ENCODE measurements around the gene ZCCHC8. TPM values are rescaled to one million over a fixed set of nuclear protein-coding genes. Genes with fewer than 3 reads are reported as not detected.
A peak's percentile ranks its signal among the peaks of the same experiment; 100 is the strongest.

ZCCHC8 gene
- total and polyA plus RNA-seq, 2 donors (not counting 1 experiment from before 2014, with no cell fraction given), result 30.0 to 56.2 TPM

DNA sequence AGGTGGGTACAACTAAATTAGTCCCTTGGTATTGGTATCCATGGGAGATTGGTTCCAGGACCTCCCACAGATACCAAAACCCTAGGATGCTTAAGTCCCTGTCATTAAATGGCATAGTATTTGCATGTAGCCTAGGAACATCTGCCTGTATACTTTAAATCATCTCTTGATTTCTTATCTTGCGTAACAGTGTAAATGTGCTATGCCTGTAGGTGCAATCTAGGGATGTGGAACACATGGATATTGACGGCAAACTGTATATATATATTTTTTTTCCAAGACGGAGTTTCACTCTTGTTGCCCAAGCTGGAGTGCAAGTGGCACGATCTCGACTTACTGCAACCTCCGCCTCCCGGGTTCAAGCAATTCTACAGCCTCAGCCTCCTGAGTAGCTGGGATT lies 27.9 kb upstream of the ZCCHC8 start:
- H3K79me2 ChIP-seq (ENCODE audit: control insufficient read depth, insufficient read depth, low read length), result peaks cover 58% of the 10 kb centered on the region
- peaks cover 22% of the 10 kb centered on the region for H3K4me1 Mint-ChIP-seq
- H3K9ac ChIP-seq (ENCODE audit: low read length), result no peak overlapping the region
- no peak overlapping the region for H3K27ac Mint-ChIP-seq
- no peak for DNase-seq
- peaks cover 2 to 16% of the 10 kb centered on the region in 2 experiments for H3K36me3 ChIP-seq (replicated peaks in 1 of 2; ENCODE audit: control extremely low read depth in 1 of 2, control insufficient read depth in 1 of 2, extremely low read depth in 1 of 2, insufficient read depth in 2 of 2, low read length in 1 of 2)
- no peak overlapping the region for H3K4me2 ChIP-seq (replicated peaks; ENCODE audit: low read depth, low read length, poor library complexity, severe bottlenecking)
- WGBS (ENCODE audit: insufficient coverage), result 94% methylated on average over 5 of the region's 7 CpGs
- H4K20me1 ChIP-seq (ENCODE audit: control insufficient read depth, insufficient read depth, low read length, poor library complexity, severe bottlenecking), result peaks cover 25% of the 10 kb centered on the region
- CTCF ChIA-PET, result no interaction called here
- TF ChIP-seq, protein P1, sequence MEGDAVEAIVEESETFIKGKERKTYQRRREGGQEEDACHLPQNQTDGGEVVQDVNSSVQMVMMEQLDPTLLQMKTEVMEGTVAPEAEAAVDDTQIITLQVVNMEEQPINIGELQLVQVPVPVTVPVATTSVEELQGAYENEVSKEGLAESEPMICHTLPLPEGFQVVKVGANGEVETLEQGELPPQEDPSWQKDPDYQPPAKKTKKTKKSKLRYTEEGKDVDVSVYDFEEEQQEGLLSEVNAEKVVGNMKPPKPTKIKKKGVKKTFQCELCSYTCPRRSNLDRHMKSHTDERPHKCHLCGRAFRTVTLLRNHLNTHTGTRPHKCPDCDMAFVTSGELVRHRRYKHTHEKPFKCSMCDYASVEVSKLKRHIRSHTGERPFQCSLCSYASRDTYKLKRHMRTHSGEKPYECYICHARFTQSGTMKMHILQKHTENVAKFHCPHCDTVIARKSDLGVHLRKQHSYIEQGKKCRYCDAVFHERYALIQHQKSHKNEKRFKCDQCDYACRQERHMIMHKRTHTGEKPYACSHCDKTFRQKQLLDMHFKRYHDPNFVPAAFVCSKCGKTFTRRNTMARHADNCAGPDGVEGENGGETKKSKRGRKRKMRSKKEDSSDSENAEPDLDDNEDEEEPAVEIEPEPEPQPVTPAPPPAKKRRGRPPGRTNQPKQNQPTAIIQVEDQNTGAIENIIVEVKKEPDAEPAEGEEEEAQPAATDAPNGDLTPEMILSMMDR (IDR thresholded peaks at IDR 0.05), result no peak
- no peak for TF ChIP-seq EZH2 (IDR thresholded peaks at IDR 0.05; ENCODE audit: borderline replicate concordance, insufficient read depth, low read depth, low read length, poor library complexity, severe bottlenecking)
- H3K27ac ChIP-seq (ENCODE audit: low read length in 2 of 2), result no peak overlapping the region
- no peak overlapping the region for H3K4me3 Mint-ChIP-seq
- no peak overlapping the region for H2AFZ ChIP-seq (ENCODE audit: insufficient read depth, low read depth, low read length, poor library complexity, severe bottlenecking)
- no peak overlapping the region for H3K4me3 ChIP-seq (ENCODE audit: control extremely low read depth in 1 of 5, extremely low read depth in 1 of 5, insufficient read depth in 1 of 5, low read depth in 2 of 5, low read length in 4 of 5)
- POLR2A ChIA-PET, result no interaction called here
- no peak for ATAC-seq (ENCODE audit: low read depth)
- H3K9me3 ChIP-seq (ENCODE audit: control extremely low read depth in 1 of 3, control insufficient read depth in 2 of 3, insufficient read depth in 1 of 3, low read length in 2 of 3), result no peaks in the 10 kb centered on the region
- no peaks in the 10 kb centered on the region for H3K27me3 ChIP-seq (replicated peaks in 1 of 4; ENCODE audit: control extremely low read depth in 1 of 4, control insufficient read depth in 3 of 4, insufficient read depth in 4 of 4, low read length in 3 of 4)
- intact Hi-C loops (cut with micrococcal nuclease), result loop anchor here (5.0 kb wide), 1 partner anchor 244 kb away; the partner anchor contains the start of gene CCDC62
- no peaks in the 10 kb centered on the region for H3K27me3 Mint-ChIP-seq
- peaks cover 28% of the 10 kb centered on the region in 2 donors for H3K4me1 ChIP-seq (ENCODE audit: control insufficient read depth in 2 of 2, insufficient read depth in 2 of 2, low read length in 2 of 2)
- H3K9me3 Mint-ChIP-seq (ENCODE audit: insufficient read depth), result no peaks in the 10 kb centered on the region

DNA sequence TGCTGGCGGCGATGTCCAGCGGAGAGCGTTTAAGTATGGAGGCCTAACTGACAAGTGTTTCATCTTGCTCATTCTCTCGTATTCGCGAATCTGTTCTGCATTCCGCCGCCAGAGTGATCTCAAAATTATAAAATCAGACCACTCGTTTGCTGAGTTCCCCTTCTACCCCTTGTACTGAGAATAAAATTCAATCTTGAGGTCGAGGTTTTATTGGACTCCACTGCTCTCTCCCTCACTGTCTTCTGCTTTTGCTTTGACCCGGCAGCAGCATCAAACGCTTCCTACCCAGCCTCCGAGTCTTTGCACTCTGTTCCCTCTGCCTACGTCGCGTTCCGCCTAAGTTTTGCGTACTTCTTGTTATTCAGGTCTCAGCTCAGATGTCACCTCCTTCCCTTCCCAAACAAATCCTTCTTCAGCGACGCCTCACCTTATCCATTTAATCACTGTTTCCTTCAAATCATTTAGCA lies 26.8 kb upstream of the ZCCHC8 start:
- TF ChIP-seq, protein P1 (IDR thresholded peaks at IDR 0.05), result no peak
- no peak for TF ChIP-seq EZH2 (IDR thresholded peaks at IDR 0.05; ENCODE audit: borderline replicate concordance, insufficient read depth, low read depth, low read length, poor library complexity, severe bottlenecking)
- Histone ChIP-seq H4K20me1 (ENCODE audit: control insufficient read depth, insufficient read depth, low read length, poor library complexity, severe bottlenecking) (peaks cover 36% of the 10 kb centered on the region), H3K9ac (ENCODE audit: low read length) (peak overlapping the region; percentile 98), H3K4me2 (replicated peaks; ENCODE audit: low read depth, low read length, poor library complexity, severe bottlenecking) (peak overlapping the region; percentile 83), H3K36me3 (replicated peaks in 1 of 2; ENCODE audit: control extremely low read depth in 1 of 2, control insufficient read depth in 1 of 2, extremely low read depth in 1 of 2, insufficient read depth in 2 of 2, low read length in 1 of 2) (peaks cover 2 to 22% of the 10 kb centered on the region in 2 experiments), H2AFZ (ENCODE audit: insufficient read depth, low read depth, low read length, poor library complexity, severe bottlenecking) (peak overlapping the region; percentile 84), H3K79me2 (ENCODE audit: control insufficient read depth, insufficient read depth, low read length) (peaks cover 60% of the 10 kb centered on the region), H3K9me3 (ENCODE audit: control extremely low read depth in 1 of 3, control insufficient read depth in 2 of 3, insufficient read depth in 1 of 3, low read length in 2 of 3) (no peaks in the 10 kb centered on the region), H3K27ac (ENCODE audit: low read length in 2 of 2) (peak overlapping the region; percentile 90 to 97), H3K27me3 (replicated peaks in 1 of 4; ENCODE audit: control extremely low read depth in 1 of 4, control insufficient read depth in 3 of 4, insufficient read depth in 4 of 4, low read length in 3 of 4) (no peaks in the 10 kb centered on the region), H3K4me3 (ENCODE audit: control extremely low read depth in 1 of 5, extremely low read depth in 1 of 5, insufficient read depth in 1 of 5, low read depth in 2 of 5, low read length in 4 of 5) (peak overlapping the region; percentile 69 to 99 (median 97)), H3K4me1 (ENCODE audit: control insufficient read depth in 2 of 2, insufficient read depth in 2 of 2, low read length in 2 of 2) (peaks cover 36 to 37% of the 10 kb centered on the region in 2 donors)
- intact Hi-C loops (cut with micrococcal nuclease), result loop anchor here (1.0 to 5.0 kb wide), 5 partner anchors 26 to 439 kb away; partner anchors contain the start of genes ABCB9, CCDC62, DENR and VPS33A
- ChIA-PET CTCF (interaction anchor here (0.7 to 2.4 kb wide), 2 partner anchors 26 to 111 kb away, joined by 3 to 11 read pairs; partner anchors contain the start of gene ZCCHC8), POLR2A (interaction anchor here (1.4 to 4.3 kb wide), 2 partner anchors 19 to 26 kb away, joined by 3 to 63 read pairs; partner anchors contain the start of gene ZCCHC8)
- ATAC-seq (ENCODE audit: low read depth) (no peak), DNase-seq (peak; percentile 66)
- H3K9me3 Mint-ChIP-seq (ENCODE audit: insufficient read depth), result no peaks in the 10 kb centered on the region
- peaks cover 30% of the 10 kb centered on the region for H3K4me1 Mint-ChIP-seq
- no peak overlapping the region for H3K27ac Mint-ChIP-seq
- H3K27me3 Mint-ChIP-seq, result no peaks in the 10 kb centered on the region
- H3K4me3 Mint-ChIP-seq, result no peak overlapping the region
- 0% methylated on average over 15 of the region's 21 CpGs for WGBS (ENCODE audit: insufficient coverage)

Measured in B cell (primary cell).